H1 (cell line): ENCODE measurements around the gene PLEKHN1. TPM values are rescaled to one million over a fixed set of nuclear protein-coding genes. Genes with fewer than 3 reads are reported as not detected.
A peak's percentile ranks its signal among the peaks of the same experiment; 100 is the strongest.

Experiments used
- CTCF ChIA-PET: fragments of 300-600 bp; sonication (Branson Sonifier 250); formaldehyde crosslinking; loops from one replicate; lab custom pipeline; 2021; ENCODE audit not compliant: partially characterized antibody; lab: Charles Lee
- POLR2A ChIA-PET: fragments of 300-600 bp; sonication (Branson Sonifier 250); formaldehyde crosslinking; loops from one replicate; lab custom pipeline; 2021; ENCODE audit warnings: inconsistent platforms; ENCODE audit not compliant: partially characterized antibody; lab: Charles Lee
- DNase-seq, 2 experiments: peaks; one replicate each; pipeline versions ENCODE4 v3.0.0 to v3.0.0-alpha.2; 2010 to 2022; ENCODE audit warnings: low spot score in 2 of 2, low read depth in 1 of 2, mixed read lengths in 1 of 2
- FAIRE-seq: peaks from 2 replicates; lab custom pipeline; 2011; peaks lifted over from hg19 to GRCh38; lab: Jason Lieb, UNC
- H2AFZ ChIP-seq: 2 replicates; pipeline ENCODE4 v1.8.1; 2012; ENCODE audit warnings: low read length, inconsistent platforms
- H2AK5ac ChIP-seq: 2 replicates; pipeline ENCODE4 v1.6.1; 2013; ENCODE audit warnings: low read depth, low read length
- H2BK120ac ChIP-seq: replicated peaks from 2 replicates; pipeline ENCODE3; 2013; ENCODE audit warnings: low read depth, low read length, inconsistent platforms
- H2BK12ac ChIP-seq: 2 replicates; pipeline ENCODE4 v1.6.1; 2013; ENCODE audit warnings: low read depth, low read length
- H2BK15ac ChIP-seq: 2 replicates; pipeline ENCODE4 v1.6.1; 2013; ENCODE audit warnings: low read length
- H2BK20ac ChIP-seq: 2 replicates; pipeline ENCODE4 v1.6.1; 2013; ENCODE audit warnings: low read length
- H2BK5ac ChIP-seq: 2 replicates; pipeline ENCODE4 v1.6.1; 2013; ENCODE audit warnings: low read depth, low read length
- H3K14ac ChIP-seq: 2 replicates; pipeline ENCODE4 v1.6.1; 2013; ENCODE audit warnings: inconsistent platforms; ENCODE audit not compliant: insufficient read length
- H3K18ac ChIP-seq: 2 replicates; pipeline ENCODE4 v1.6.1; 2013; ENCODE audit warnings: low read length; ENCODE audit errors: extremely low read depth
- H3K23ac ChIP-seq: 2 replicates; pipeline ENCODE4 v1.6.1; 2013; ENCODE audit warnings: inconsistent platforms; ENCODE audit not compliant: insufficient read length
- H3K23me2 ChIP-seq: 2 replicates; pipeline ENCODE4 v1.6.1; 2013; ENCODE audit warnings: low read depth, low read length
- H3K27ac ChIP-seq: 2 replicates; pipeline ENCODE4 v1.6.1; 2011; ENCODE audit warnings: low read depth, low read length, inconsistent platforms
- H3K27me3 ChIP-seq, 4 experiments: replicated peaks in 1 of 4; 1 replicate in 1 of 4; 2 replicates in 3 of 4; pipeline versions ENCODE4 v1.6.1 to v1.8.1; 2011 to 2013; ENCODE audit warnings: low read length in 3 of 4, mild to moderate bottlenecking in 3 of 4, inconsistent platforms in 2 of 4, mixed read lengths in 2 of 4, moderate library complexity in 1 of 4; ENCODE audit not compliant: control insufficient read depth in 3 of 4, insufficient read depth in 3 of 4; ENCODE audit errors: extremely low read depth in 1 of 4
- H3K36me3 ChIP-seq, 4 experiments: 2 replicates each; pipeline versions ENCODE4 v1.6.1 to v1.8.1; 2011 to 2013; ENCODE audit warnings: mild to moderate bottlenecking in 4 of 4, low read length in 3 of 4, moderate library complexity in 2 of 4, control low read depth in 1 of 4, inconsistent platforms in 1 of 4; ENCODE audit not compliant: insufficient read depth in 4 of 4, control insufficient read depth in 2 of 4
- H3K4ac ChIP-seq: replicated peaks from 2 replicates; pipeline ENCODE3; 2013; ENCODE audit warnings: low read length, low read depth, mixed read lengths, inconsistent platforms; ENCODE audit not compliant: insufficient read length
- H3K4me1 ChIP-seq, 4 experiments: replicated peaks in 1 of 4; 1 replicate in 1 of 4; 2 replicates in 3 of 4; pipeline versions ENCODE4 v1.6.1 to v1.8.1; 2011 to 2013; ENCODE audit warnings: low read length in 3 of 4, inconsistent platforms in 2 of 4, mixed read lengths in 1 of 4; ENCODE audit not compliant: insufficient read depth in 4 of 4, control insufficient read depth in 3 of 4
- H3K4me2 ChIP-seq, 2 experiments: 2 replicates each; pipeline versions ENCODE4 v1.6.1 to v1.8.1; 2011 to 2013; ENCODE audit warnings: low read depth in 2 of 2, low read length in 2 of 2, control low read depth in 1 of 2, inconsistent platforms in 1 of 2, mild to moderate bottlenecking in 1 of 2; ENCODE audit not compliant: insufficient read depth in 1 of 2
- H3K4me3 ChIP-seq, 4 experiments: fragments of 200-600, 300-600 bp in 1 of 4; sonication (generic), shearing (Covaris generic), sonication (Bioruptor Twin) in 1 of 4; 2 replicates each; pipeline versions ENCODE4 v1.5.1 to v1.8.1; 2011 to 2016; ENCODE audit warnings: low read length in 4 of 4, low read depth in 3 of 4, control low read depth in 2 of 4, inconsistent platforms in 2 of 4, mild to moderate bottlenecking in 2 of 4, mixed read lengths in 1 of 4, moderate library complexity in 1 of 4; ENCODE audit not compliant: insufficient read depth in 2 of 4; ENCODE audit errors: extremely low read depth in 1 of 4
- H3K56ac ChIP-seq: replicated peaks from 2 replicates; pipeline ENCODE3; 2013; ENCODE audit warnings: low read depth, mild to moderate bottlenecking, mixed read lengths, low read length, inconsistent platforms; ENCODE audit not compliant: insufficient read length
- H3K79me1 ChIP-seq: 2 replicates; pipeline ENCODE4 v1.6.1; 2013; ENCODE audit warnings: low read depth, low read length, control low read depth
- H3K79me2 ChIP-seq, 2 experiments: 2 replicates each; pipeline versions ENCODE4 v1.6.1 to v1.8.1; 2012 to 2013; ENCODE audit warnings: low read length in 2 of 2, mild to moderate bottlenecking in 2 of 2, inconsistent platforms in 1 of 2; ENCODE audit not compliant: insufficient read depth in 2 of 2, control insufficient read depth in 1 of 2
- H3K9ac ChIP-seq, 4 experiments: replicated peaks in 1 of 4; 1 replicate in 1 of 4; 2 replicates in 3 of 4; pipeline versions ENCODE4 v1.6.1 to v1.8.1; 2011 to 2013; ENCODE audit warnings: low read depth in 3 of 4, low read length in 3 of 4, control low read depth in 2 of 4, mild to moderate bottlenecking in 2 of 4, moderate library complexity in 2 of 4, inconsistent platforms in 1 of 4; ENCODE audit errors: extremely low read depth in 1 of 4
- H3K9me3 ChIP-seq, 2 experiments: 2 replicates each; pipeline versions ENCODE4 v1.6.1 to v1.8.1; 2012 to 2013; ENCODE audit warnings: mild to moderate bottlenecking in 2 of 2, moderate library complexity in 2 of 2, control low read depth in 1 of 2, inconsistent platforms in 1 of 2, low read depth in 1 of 2, low read length in 1 of 2, mixed read lengths in 1 of 2; ENCODE audit not compliant: insufficient read depth in 2 of 2
- H4K20me1 ChIP-seq, 2 experiments: replicated peaks in 1 of 2; 2 replicates each; pipeline versions ENCODE3 to v1.8.1; 2011 to 2013; ENCODE audit warnings: inconsistent platforms in 2 of 2, low read length in 2 of 2, mild to moderate bottlenecking in 1 of 2; ENCODE audit not compliant: insufficient read depth in 2 of 2, control insufficient read depth in 1 of 2
- H4K5ac ChIP-seq: 2 replicates; pipeline ENCODE4 v1.6.1; 2013; ENCODE audit warnings: low read length, low read depth, mixed read lengths, inconsistent platforms; ENCODE audit not compliant: insufficient read length
- H4K8ac ChIP-seq: 2 replicates; pipeline ENCODE4 v1.8.0; 2013; ENCODE audit warnings: mild to moderate bottlenecking, moderate library complexity, low read length, inconsistent platforms; ENCODE audit not compliant: insufficient read depth; ENCODE audit errors: extremely low read depth
- H4K91ac ChIP-seq: replicated peaks from 2 replicates; pipeline ENCODE3; 2013; ENCODE audit warnings: low read length, mixed read lengths, inconsistent platforms; ENCODE audit not compliant: insufficient read length
- ATF3 ChIP-seq: IDR thresholded peaks from 2 replicates; pipeline ENCODE4 v1.6.1; 2011; ENCODE audit warnings: low read depth, mild to moderate bottlenecking, low read length; ENCODE audit not compliant: insufficient read depth
- KDM4A ChIP-seq: IDR thresholded peaks from one replicate; pipeline ENCODE4 v1.7.1; 2012; ENCODE audit warnings: low read depth, mild to moderate bottlenecking, moderate library complexity, low read length, inconsistent platforms; ENCODE audit not compliant: severe bottlenecking
- TEAD4 ChIP-seq: IDR thresholded peaks from 2 replicates; pipeline ENCODE4 v1.6.1; 2012; ENCODE audit warnings: low read depth, low read length, inconsistent platforms, mixed read lengths
- ZNF274 ChIP-seq: IDR thresholded peaks from 2 replicates; pipeline ENCODE4 v1.7.0; 2012; ENCODE audit warnings: low read length, borderline replicate concordance; ENCODE audit errors: extremely low read depth
- whole genome bisulfite sequencing, 2 experiments: shearing (Covaris generic) in 1 of 2; methylation state at CpG; one replicate each; pipeline versions ENCODE4 v1.1.6 to v1.1.7; 2013 to 2015; ENCODE audit warnings: low lambda C conversion rate in 2 of 2, mixed read lengths in 2 of 2, inconsistent platforms in 1 of 2, low coverage in 1 of 2, missing lambda C conversion rate in 1 of 2; ENCODE audit not compliant: insufficient replicate concordance in 2 of 2, insufficient coverage in 1 of 2, insufficient read length in 1 of 2; ENCODE audit errors: extremely low coverage in 1 of 2, missing lambda C conversion rate in 1 of 2; 5-methylcytosine and 5-hydroxymethylcytosine counted together
- polyA plus RNA-seq, 7 experiments: library from polyadenylated mRNA; depleted of rRNA in 3 of 7; stranded (reverse) in 5 of 7; unstranded in 2 of 7; fragments of >200 nt in 5 of 7; fragments of 200-250 nt in 2 of 7; gene quantifications; 1 replicate in 5 of 7; 2 replicates in 1 of 7; 4 replicates in 1 of 7; pipeline versions ENCODE4 v1.2.1 to v1.2.3, GENCODE V29; 2011 to 2013; ENCODE audit warnings: missing spikeins in 2 of 7, mixed read lengths in 2 of 7
- total RNA-seq: library from RNA; stranded (reverse); fragmentation: NEBNext Ultra II Directional; extraction: Animal tissue kit (Norgen Biotek cat#: 25700); gene quantifications from 2 replicates; pipeline ENCODE4 v1.2.1, GENCODE V29; 2021

Gene PLEKHN1
- total and polyA plus RNA-seq, 2 of the 8 experiments (the other 6 are each of a cell fraction or from before 2014, with no cell fraction given): 0.39 to 1.5 TPM

GRCh38 chr1:923991-924655 is 42.2 kb upstream of the PLEKHN1 start:
- Histone ChIP-seq H3K4me3 (peak overlapping the region; percentile 11 to 60 (median 22); a peak in 5 of 8 replicates), H2AFZ (no peak overlapping the region; the same call in 1 of the 2 replicates), H2BK5ac (no peak overlapping the region), H3K14ac (no peak overlapping the region), H2BK20ac (no peak overlapping the region), H3K79me1 (no peaks in the 10 kb centered on the region), H3K18ac (no peak overlapping the region), H3K4ac (no peak overlapping the region), H3K36me3 (peaks cover 0 to 8% (median 0%) of the 10 kb centered on the region in 4 experiments; a peak in 1 of 8 replicates), H3K56ac (no peak overlapping the region), H2BK12ac (peak overlapping the region; percentile 90; the same call in 1 of the 2 replicates), H2BK120ac (no peak overlapping the region), H3K23me2 (peaks cover 6% of the 10 kb centered on the region; the same call in 1 of the 2 replicates), H4K8ac (no peak overlapping the region), H3K4me2 (peak overlapping the region; percentile 60 to 88), H2BK15ac (no peak overlapping the region), H3K27me3 (peaks cover 89 to 99% (median 97%) of the 10 kb centered on the region in 4 experiments), H4K20me1 (peaks cover 22 to 37% of the 10 kb centered on the region in 2 experiments), H3K9me3 (no peaks in the 10 kb centered on the region), H4K5ac (no peak overlapping the region), H3K4me1 (peaks cover 0 to 41% (median 22%) of the 10 kb centered on the region in 4 experiments; a peak in 6 of 7 replicates), H3K27ac (no peak overlapping the region), H2AK5ac (no peak overlapping the region), H4K91ac (no peak overlapping the region), H3K23ac (no peak overlapping the region), H3K79me2 (no peaks in the 10 kb centered on the region), H3K9ac (no peak overlapping the region)
- CTCF ChIA-PET: interaction anchor here (1.3 to 1.6 kb wide), 3 partner anchors 12 to 91 kb away, joined by 3 to 6 read pairs (median 5); no protein-coding TSS in a partner anchor
- WGBS, 2 experiments: 7% methylated on average over 24 of the region's 98 CpGs; no CpG with 5 or more reads in 1 of the 2 experiments
- POLR2A ChIA-PET: interaction anchor here (1.2 to 3.0 kb wide), 3 partner anchors 12 to 20 kb away, joined by 3 to 20 read pairs (median 7); no protein-coding TSS in a partner anchor
- DNase-seq: no peak
- TF ChIP-seq ZNF274 (no peak), KDM4A (peak; percentile 49), ATF3 (no peak), TEAD4 (no peak)
- no peak for FAIRE-seq
